ENCODE measurements around the gene TXNDC12. TPM values are rescaled to one million over a fixed set of nuclear protein-coding genes. Genes with fewer than 3 reads are reported as not detected.

TXNDC12 gene
- total and polyA plus RNA-seq, 9 of the 15 experiments (the other 6 are each of a cell fraction or from before 2014, with no cell fraction given) = 17.0 to 60.8 (median 37.8) TPM

- TF ChIP-seq, protein P1, sequence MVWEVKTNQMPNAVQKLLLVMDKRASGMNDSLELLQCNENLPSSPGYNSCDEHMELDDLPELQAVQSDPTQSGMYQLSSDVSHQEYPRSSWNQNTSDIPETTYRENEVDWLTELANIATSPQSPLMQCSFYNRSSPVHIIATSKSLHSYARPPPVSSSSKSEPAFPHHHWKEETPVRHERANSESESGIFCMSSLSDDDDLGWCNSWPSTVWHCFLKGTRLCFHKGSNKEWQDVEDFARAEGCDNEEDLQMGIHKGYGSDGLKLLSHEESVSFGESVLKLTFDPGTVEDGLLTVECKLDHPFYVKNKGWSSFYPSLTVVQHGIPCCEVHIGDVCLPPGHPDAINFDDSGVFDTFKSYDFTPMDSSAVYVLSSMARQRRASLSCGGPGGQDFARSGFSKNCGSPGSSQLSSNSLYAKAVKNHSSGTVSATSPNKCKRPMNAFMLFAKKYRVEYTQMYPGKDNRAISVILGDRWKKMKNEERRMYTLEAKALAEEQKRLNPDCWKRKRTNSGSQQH (CRISPR knock-in tag; IDR thresholded peaks at IDR 0.05) = no peak
- TF ChIP-seq PHF20 (IDR thresholded peaks at IDR 0.05; ENCODE audit: partially characterized antibody) = peak; percentile 77
- TF ChIP-seq MYNN (IDR thresholded peaks at IDR 0.05) = no peak
- TF ChIP-seq MYNN (CRISPR knock-in tag; IDR thresholded peaks at IDR 0.05) = no peak
- TF ChIP-seq RNF2 (IDR thresholded peaks at IDR 0.05) = 0 out of 2 replicates have a peak, but pooled peaks have one; percentile 56
- TF ChIP-seq ZNF121 (CRISPR knock-in tag; conservative IDR thresholded peaks at IDR 0.05) = no peak
- TF ChIP-seq ZNF232 (CRISPR knock-in tag; IDR thresholded peaks at IDR 0.05) = peak; percentile 76; the same call in 1 of the 2 replicates
- TF ChIP-seq HSF4 (CRISPR knock-in tag; IDR thresholded peaks at IDR 0.05; ENCODE audit: borderline replicate concordance) = no peak
- no peak; the same call in 1 of the 2 replicates for TF ChIP-seq DPF2 (IDR thresholded peaks at IDR 0.05)
- peak; percentile 71 for TF ChIP-seq BHLHE40 (IDR thresholded peaks at IDR 0.05; ENCODE audit: low read length)
- no peak for TF ChIP-seq PYGO2 (tag; IDR thresholded peaks at IDR 0.05)
- no peak for TF ChIP-seq ARHGAP35 (IDR thresholded peaks at IDR 0.05; ENCODE audit: partially characterized antibody)
- TF ChIP-seq, protein P2, sequence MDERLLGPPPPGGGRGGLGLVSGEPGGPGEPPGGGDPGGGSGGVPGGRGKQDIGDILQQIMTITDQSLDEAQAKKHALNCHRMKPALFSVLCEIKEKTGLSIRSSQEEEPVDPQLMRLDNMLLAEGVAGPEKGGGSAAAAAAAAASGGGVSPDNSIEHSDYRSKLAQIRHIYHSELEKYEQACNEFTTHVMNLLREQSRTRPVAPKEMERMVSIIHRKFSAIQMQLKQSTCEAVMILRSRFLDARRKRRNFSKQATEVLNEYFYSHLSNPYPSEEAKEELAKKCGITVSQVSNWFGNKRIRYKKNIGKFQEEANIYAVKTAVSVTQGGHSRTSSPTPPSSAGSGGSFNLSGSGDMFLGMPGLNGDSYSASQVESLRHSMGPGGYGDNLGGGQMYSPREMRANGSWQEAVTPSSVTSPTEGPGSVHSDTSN (CRISPR knock-in tag; IDR thresholded peaks at IDR 0.05; ENCODE audit: low read depth) = no peak
- TF ChIP-seq, protein P2 (tag; conservative IDR thresholded peaks at IDR 0.05; ENCODE audit: low read depth) = no peak
- TF ChIP-seq ETV1 (tag; conservative IDR thresholded peaks at IDR 0.05; ENCODE audit: low read depth) = peak; percentile 31; the same call in 1 of the 2 replicates
- no peak for TF ChIP-seq ZNF444 (CRISPR knock-in tag; IDR thresholded peaks at IDR 0.05)
- peak in 1 of 2 experiments; percentile 18; a peak in 3 of 4 replicates for TF ChIP-seq TRIM24 (IDR thresholded peaks at IDR 0.05)
- TF ChIP-seq HLTF (IDR thresholded peaks at IDR 0.05) = 0 out of 2 replicates have a peak, but pooled peaks have one; percentile 18
- peak; percentile 67; the same call in 1 of the 2 replicates for TF ChIP-seq ADNP (tag; IDR thresholded peaks at IDR 0.05)
- TF ChIP-seq MBD2 (IDR thresholded peaks at IDR 0.05; ENCODE audit: borderline replicate concordance, low read depth) = peak; percentile 72; the same call in 1 of the 2 replicates
- TF ChIP-seq ZNF354B (CRISPR knock-in tag; IDR thresholded peaks at IDR 0.05) = no peak
- TF ChIP-seq KLF13 (tag; IDR thresholded peaks at IDR 0.05; ENCODE audit: borderline replicate concordance, low read depth) = peak; percentile 68; the same call in 1 of the 2 replicates
- TF ChIP-seq ZFX (CRISPR knock-in tag; IDR thresholded peaks at IDR 0.05) = peak; percentile 95
- TF ChIP-seq ZNF589 (CRISPR knock-in tag; IDR thresholded peaks at IDR 0.05; ENCODE audit: low read depth) = peak; percentile 9; the same call in 1 of the 2 replicates
- TF ChIP-seq NCOA4 (IDR thresholded peaks at IDR 0.05; ENCODE audit: partially characterized antibody) = no peak
- TF ChIP-seq KDM4B (IDR thresholded peaks at IDR 0.05; ENCODE audit: borderline replicate concordance in 2 of 2, low read depth in 1 of 2) = peak in 1 of 2 experiments; percentile 23; a peak in 1 of 4 replicates
- peak; percentile 76 for TF ChIP-seq MTA3 (IDR thresholded peaks at IDR 0.05; ENCODE audit: borderline replicate concordance)
- TF ChIP-seq CBFB (CRISPR knock-in tag; IDR thresholded peaks at IDR 0.05) = no peak
Observed at GRCh38 chr1:52056163-52056936, 1.4 kb upstream of the TXNDC12 start, which contains the start of gene BTF3L4 (continued).
